Stomach (tissue), 9 donors: ENCODE measurements around the gene FCN1. TPM values are rescaled to one million over a fixed set of nuclear protein-coding genes. Genes with fewer than 3 reads are reported as not detected.

Source experiments
- DNase-seq, 2 donors: peaks; one replicate each; pipeline versions ENCODE4 v3.0.0 to v3.0.0-alpha.2; 2013 to 2019
- H3K27ac ChIP-seq, 5 donors: fragments of 200-600 bp in 4 of 5; sonication (generic) in 4 of 5; one replicate each; pipeline ENCODE4 v1.5.1; 2013 to 2019; ENCODE audit warnings: mild to moderate bottlenecking in 1 of 5, moderate library complexity in 1 of 5
- H3K27me3 ChIP-seq, 3 donors: fragments of 200-600 bp; sonication (generic); one replicate each; pipeline ENCODE4 v1.5.1; 2017 to 2019; ENCODE audit warnings: mixed run types in 1 of 3
- H3K36me3 ChIP-seq, 4 donors: fragments of 200-600 bp; sonication (generic); 1 replicate in 3 of 4; 2 replicates in 1 of 4; pipeline ENCODE4 v1.5.1; 2016 to 2019
- H3K4me1 ChIP-seq, 4 donors: fragments of 200-600 bp; sonication (generic); one replicate each; pipeline ENCODE4 v1.5.1; 2016 to 2019
- H3K4me3 ChIP-seq, 4 donors: fragments of 200-600 bp; sonication (generic) in 3 of 4; one replicate each; pipeline ENCODE4 v1.5.1; 2016 to 2019; ENCODE audit warnings: mild to moderate bottlenecking in 1 of 4
- H3K9me3 ChIP-seq, 4 donors: fragments of 200-600 bp; sonication (generic); one replicate each; pipeline ENCODE4 v1.5.1; 2016 to 2019
- CTCF ChIP-seq, 7 experiments: fragments of 450-650 bp in 4 of 7; fragments of 200-600 bp in 3 of 7; sonication (generic) in 3 of 7; IDR thresholded peaks; one replicate each; pipeline ENCODE4 v1.5.1; 2016 to 2019; ENCODE audit warnings: antibody characterized with exemption in 7 of 7, control low read depth in 2 of 7, mild to moderate bottlenecking in 1 of 7
- EP300 ChIP-seq: sonication (generic); formaldehyde crosslinking; IDR thresholded peaks from one replicate; pipeline ENCODE4 v1.6.1; 2017; ENCODE audit warnings: antibody characterized with exemption
- POLR2A ChIP-seq, 4 donors: fragments of 450-650 bp; IDR thresholded peaks; one replicate each; pipeline ENCODE4 v1.6.1; 2016; ENCODE audit warnings: antibody characterized with exemption in 4 of 4, control low read depth in 2 of 4, mild to moderate bottlenecking in 1 of 4, moderate library complexity in 1 of 4
- POLR2AphosphoS5 ChIP-seq, 3 donors: sonication (generic); formaldehyde crosslinking; IDR thresholded peaks; one replicate each; pipeline ENCODE4 v1.6.1; 2016; ENCODE audit warnings: antibody characterized with exemption in 3 of 3
- WGBS, 5 donors: extraction: QIAGEN DNeasy Blood & Tissue Kit in 3 of 5; methylation state at CpG; one replicate each; pipeline versions ENCODE4 v1.1.5 to v1.1.7; 2013 to 2018; 5-methylcytosine and 5-hydroxymethylcytosine counted together
- intact Hi-C: fragments of 100-400 bp; cut with DNase I; formaldehyde crosslinking; loops from one replicate; pipeline ENCODE4 v1.15.1; 2023; ENCODE audit warnings: low total_unique reads
- polyA plus RNA-seq, 3 donors: library from polyadenylated mRNA; stranded (reverse); fragments of 200-250 nt; gene quantifications; one replicate each; pipeline ENCODE4 v1.2.3, GENCODE V29; 2013
- total RNA-seq, 5 donors: library from RNA; depleted of rRNA; stranded (reverse); fragments of >200 nt; gene quantifications; one replicate each; pipeline versions ENCODE4 v1.1.0 to v1.2.3, GENCODE V29; 2014 to 2016
- donor health status: healthy with polysubstance abuse.
- donor health status: Bipolar disorder and iron deficiency.
- donor health status: healthy.

The FCN1 gene
- total and polyA plus RNA-seq, 8 donors = 0.38 to 2.8 (median 1.7) TPM; not detected in 4

- intact Hi-C loops = no loop called here
- TF ChIP-seq POLR2A (IDR thresholded peaks at IDR 0.05) = no peak
- TF ChIP-seq CTCF (IDR thresholded peaks at IDR 0.05) = no peak
- no peak for TF ChIP-seq POLR2AphosphoS5 (IDR thresholded peaks at IDR 0.05)
- TF ChIP-seq EP300 = no peak
- Histone ChIP-seq H3K4me1 (no peaks in the 10 kb centered on the region), H3K9me3 (no peaks in the 10 kb centered on the region), H3K27ac (no peak overlapping the region), H3K36me3 (no peaks in the 10 kb centered on the region), H3K4me3 (no peak overlapping the region), H3K27me3 (peaks cover 0 to 56% (median 4%) of the 10 kb centered on the region in 3 donors)
- WGBS, 5 donors = 85 to 92% (median 87%) methylated on average over 11 of the region's 11 CpGs
- DNase-seq = no peak
Observed at GRCh38 chr9:134886413-134886913, 31.2 kb downstream of the FCN1 start.

- WGBS, 5 donors = 71 to 90% (median 79%) methylated on average over 13 to 24 of the region's 24 CpGs
- intact Hi-C loops = no loop called here
Observed at GRCh38 chr9:134885679-134886412, 31.9 kb downstream of the FCN1 start.

DNA sequence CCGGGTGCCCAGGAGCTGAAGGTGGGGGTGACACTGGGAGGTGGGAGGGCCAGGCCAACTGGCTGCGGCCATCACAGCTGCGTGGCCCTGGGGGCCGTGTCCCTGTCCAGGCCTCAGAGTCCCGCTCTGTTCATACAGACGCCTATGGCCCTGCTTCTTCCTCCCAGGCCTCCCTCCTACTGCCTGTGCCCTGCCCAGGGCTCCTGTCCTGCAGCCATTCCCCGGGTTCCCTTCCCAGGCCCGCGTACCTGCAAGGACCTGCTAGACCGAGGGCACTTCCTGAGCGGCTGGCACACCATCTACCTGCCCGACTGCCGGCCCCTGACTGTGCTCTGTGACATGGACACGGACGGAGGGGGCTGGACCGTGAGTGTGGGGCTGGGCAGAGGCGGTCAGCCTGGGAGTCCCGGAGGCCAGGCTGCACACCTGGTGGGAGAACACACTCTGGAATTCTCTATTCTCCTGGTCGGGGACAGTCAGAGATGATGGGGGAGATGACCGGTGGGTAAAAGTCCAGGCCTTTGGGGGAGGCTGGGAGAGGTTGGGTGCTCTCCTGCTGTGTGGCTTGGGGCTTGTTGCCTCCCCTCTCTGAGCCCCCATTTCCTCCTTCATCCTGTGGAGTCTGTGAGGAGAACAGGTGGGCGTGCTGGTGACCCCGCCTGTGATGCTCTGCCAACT lies 32.6 kb downstream of the FCN1 start:
- DNase-seq = no peak
- 84 to 92% (median 90%) methylated on average over 16 to 22 of the region's 22 CpGs for WGBS, 5 donors
- no peak for TF ChIP-seq POLR2AphosphoS5 (IDR thresholded peaks at IDR 0.05)
- no peak for TF ChIP-seq CTCF (IDR thresholded peaks at IDR 0.05)
- no peak for TF ChIP-seq EP300
- no peak for TF ChIP-seq POLR2A (IDR thresholded peaks at IDR 0.05)
- Histone ChIP-seq H3K27me3 (peaks cover 0 to 67% (median 4%) of the 10 kb centered on the region in 3 donors), H3K4me3 (no peak overlapping the region), H3K36me3 (no peaks in the 10 kb centered on the region), H3K9me3 (no peaks in the 10 kb centered on the region), H3K27ac (no peak overlapping the region), H3K4me1 (no peaks in the 10 kb centered on the region)
- intact Hi-C loops = no loop called here

More at GRCh38 chr9:134885679-134886412, 31.9 kb downstream of the FCN1 start:
- DNase-seq = no peak
- Histone ChIP-seq H3K4me3 (no peak overlapping the region), H3K27me3 (peaks cover 0 to 61% (median 4%) of the 10 kb centered on the region in 3 donors), H3K36me3 (no peaks in the 10 kb centered on the region), H3K9me3 (no peaks in the 10 kb centered on the region), H3K27ac (no peak overlapping the region), H3K4me1 (no peaks in the 10 kb centered on the region)
- TF ChIP-seq POLR2A (IDR thresholded peaks at IDR 0.05) (no peak), CTCF (IDR thresholded peaks at IDR 0.05) (no peak), POLR2AphosphoS5 (IDR thresholded peaks at IDR 0.05) (no peak), EP300 (no peak)

DNA sequence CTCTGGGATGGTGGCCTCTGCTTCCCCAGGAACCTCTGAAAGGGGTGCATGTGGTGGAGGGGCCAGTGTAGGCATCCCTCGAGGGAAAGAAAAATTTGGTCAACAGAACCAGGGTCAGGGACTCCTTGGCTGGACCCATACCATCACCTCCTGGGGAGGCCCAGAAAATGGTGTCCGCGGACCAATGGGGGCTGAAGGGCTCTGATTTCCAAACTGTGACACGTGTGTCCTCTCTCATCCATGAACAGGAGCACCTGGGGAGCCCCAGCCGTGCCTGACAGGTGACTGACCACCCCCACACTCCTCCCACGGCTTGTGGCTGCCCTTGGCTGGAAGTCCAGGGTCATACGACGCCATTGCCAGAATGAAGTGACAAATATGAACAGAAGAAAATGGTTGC lies 33.2 kb downstream of the FCN1 start:
- Histone ChIP-seq H3K36me3 (no peaks in the 10 kb centered on the region), H3K4me3 (no peak overlapping the region), H3K27ac (no peak overlapping the region), H3K9me3 (no peaks in the 10 kb centered on the region), H3K4me1 (no peaks in the 10 kb centered on the region), H3K27me3 (peaks cover 0 to 67% (median 4%) of the 10 kb centered on the region in 3 donors)
- intact Hi-C loops = no loop called here
- TF ChIP-seq POLR2AphosphoS5 (IDR thresholded peaks at IDR 0.05) (no peak), POLR2A (IDR thresholded peaks at IDR 0.05) (no peak), EP300 (no peak), CTCF (IDR thresholded peaks at IDR 0.05) (no peak)
- WGBS, 5 donors = 75 to 85% (median 79%) methylated on average over 8 of the region's 8 CpGs
- DNase-seq = no peak
